Smooth muscle cell (in vitro differentiated cells): ENCODE data around the gene PPP2R2C. TPM values are rescaled to one million over a fixed set of nuclear protein-coding genes. Genes with fewer than 3 reads are reported as not detected.

ENCODE experiments used
- DNase-seq: peaks from one replicate; lab custom pipeline; 2025; ENCODE audit not compliant: unreplicated experiment; lab: John Stamatoyannopoulos, UW
- H2AFZ ChIP-seq: fragments of 200-600 bp; sonication (generic); 2 replicates; pipeline ENCODE4 v1.6.0; 2016; ENCODE audit warnings: antibody characterized with exemption, low read depth, mild to moderate bottlenecking
- H3F3A ChIP-seq: fragments of 200-600 bp; sonication (generic); 2 replicates; pipeline ENCODE4 v1.6.0; 2017; ENCODE audit warnings: antibody characterized with exemption, low read depth
- H3K27ac ChIP-seq: fragments of 200-600 bp; sonication (generic); 2 replicates; pipeline ENCODE4 v1.5.1; 2016; ENCODE audit warnings: low read depth, mild to moderate bottlenecking
- H3K27me3 ChIP-seq: fragments of 200-600 bp; sonication (generic); 2 replicates; pipeline ENCODE4 v1.6.1; 2016; ENCODE audit warnings: low read depth, mild to moderate bottlenecking
- H3K36me3 ChIP-seq: fragments of 200-600 bp; sonication (generic); 2 replicates; pipeline ENCODE4 v1.5.1; 2016; ENCODE audit warnings: low read depth
- H3K4me1 ChIP-seq: fragments of 200-600 bp; sonication (generic); 2 replicates; pipeline ENCODE4 v1.5.1; 2016; ENCODE audit warnings: low read depth
- H3K4me2 ChIP-seq: fragments of 200-600 bp; sonication (generic); 2 replicates; pipeline ENCODE4 v1.6.0; 2016; ENCODE audit warnings: mild to moderate bottlenecking
- H3K4me3 ChIP-seq: fragments of 200-600 bp; sonication (generic); 2 replicates; pipeline ENCODE4 v1.5.1; 2016; ENCODE audit warnings: mild to moderate bottlenecking
- H3K79me2 ChIP-seq: fragments of 200-600 bp; sonication (generic); 2 replicates; pipeline ENCODE4 v1.6.0; 2016; ENCODE audit warnings: low read depth, mild to moderate bottlenecking
- H3K9ac ChIP-seq: fragments of 200-600 bp; sonication (generic); 2 replicates; pipeline ENCODE4 v1.6.0; 2016; ENCODE audit warnings: low read depth
- H3K9me3 ChIP-seq: fragments of 200-600 bp; sonication (generic); replicated peaks from 2 replicates; pipeline ENCODE4 v1.5.1; 2016; ENCODE audit warnings: low read depth
- H4K20me1 ChIP-seq: fragments of 200-600 bp; sonication (generic); 2 replicates; pipeline ENCODE4 v1.6.0; 2016; ENCODE audit warnings: low read depth
- WGBS: methylation state at CpG from one replicate; pipeline ENCODE4 v1.1.7; 2016; ENCODE audit warnings: low lambda C conversion rate; 5-methylcytosine and 5-hydroxymethylcytosine counted together
- polyA plus RNA-seq: library from polyadenylated mRNA; unstranded; fragments of >200 nt; fragmentation: Nextera tagmentation; extraction: Ambion mirVana; gene quantifications from 2 replicates; pipeline ENCODE4 v1.2.1, GENCODE V29; 2016
- total RNA-seq: library from RNA; depleted of rRNA; stranded (reverse); fragments of >200 nt; gene quantifications from 2 replicates; pipeline ENCODE4 v1.2.3, GENCODE V29; 2014
- TF ChIP-seq, protein P1 (sequence below): fragments of 200-600 bp; sonication (generic); IDR thresholded peaks from 2 replicates; pipeline ENCODE4 v1.5.1; 2017; ENCODE audit warnings: borderline replicate concordance, mild to moderate bottlenecking, antibody characterized with exemption; ENCODE audit not compliant: insufficient read depth, poor library complexity, severe bottlenecking

Gene PPP2R2C
- total and polyA plus RNA-seq, 2 experiments from 2014 or later, result 0.54 to 1.8 TPM

- TF ChIP-seq, protein P1, sequence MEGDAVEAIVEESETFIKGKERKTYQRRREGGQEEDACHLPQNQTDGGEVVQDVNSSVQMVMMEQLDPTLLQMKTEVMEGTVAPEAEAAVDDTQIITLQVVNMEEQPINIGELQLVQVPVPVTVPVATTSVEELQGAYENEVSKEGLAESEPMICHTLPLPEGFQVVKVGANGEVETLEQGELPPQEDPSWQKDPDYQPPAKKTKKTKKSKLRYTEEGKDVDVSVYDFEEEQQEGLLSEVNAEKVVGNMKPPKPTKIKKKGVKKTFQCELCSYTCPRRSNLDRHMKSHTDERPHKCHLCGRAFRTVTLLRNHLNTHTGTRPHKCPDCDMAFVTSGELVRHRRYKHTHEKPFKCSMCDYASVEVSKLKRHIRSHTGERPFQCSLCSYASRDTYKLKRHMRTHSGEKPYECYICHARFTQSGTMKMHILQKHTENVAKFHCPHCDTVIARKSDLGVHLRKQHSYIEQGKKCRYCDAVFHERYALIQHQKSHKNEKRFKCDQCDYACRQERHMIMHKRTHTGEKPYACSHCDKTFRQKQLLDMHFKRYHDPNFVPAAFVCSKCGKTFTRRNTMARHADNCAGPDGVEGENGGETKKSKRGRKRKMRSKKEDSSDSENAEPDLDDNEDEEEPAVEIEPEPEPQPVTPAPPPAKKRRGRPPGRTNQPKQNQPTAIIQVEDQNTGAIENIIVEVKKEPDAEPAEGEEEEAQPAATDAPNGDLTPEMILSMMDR, result no peak
Measured at GRCh38 chr4:6391852-6392188, 80.6 kb downstream of the PPP2R2C start.

GRCh38 chr4:6391186-6391851, 81.1 kb downstream of the PPP2R2C start:
- Histone ChIP-seq H3K36me3 (no peaks in the 10 kb centered on the region), H3K4me1 (no peaks in the 10 kb centered on the region), H2AFZ (no peak overlapping the region), H3K4me2 (no peak overlapping the region), H3K9ac (no peak overlapping the region), H4K20me1 (no peaks in the 10 kb centered on the region), H3K27ac (no peak overlapping the region), H3K4me3 (no peak overlapping the region), H3K79me2 (no peaks in the 10 kb centered on the region), H3K9me3 (no peaks in the 10 kb centered on the region), H3K27me3 (no peaks in the 10 kb centered on the region), H3F3A (no peaks in the 10 kb centered on the region)
- TF ChIP-seq, protein P1, result no peak
- no peak for DNase-seq
- 82% methylated on average over 15 of the region's 15 CpGs for WGBS

More at GRCh38 chr4:6391852-6392188, 80.6 kb downstream of the PPP2R2C start:
- Histone ChIP-seq H2AFZ (no peak overlapping the region), H3K9ac (no peak overlapping the region), H3K4me2 (no peak overlapping the region), H3F3A (no peaks in the 10 kb centered on the region), H3K79me2 (no peaks in the 10 kb centered on the region), H3K4me1 (no peaks in the 10 kb centered on the region), H3K36me3 (no peaks in the 10 kb centered on the region), H4K20me1 (no peaks in the 10 kb centered on the region), H3K27ac (no peak overlapping the region), H3K4me3 (no peak overlapping the region), H3K27me3 (no peaks in the 10 kb centered on the region), H3K9me3 (no peaks in the 10 kb centered on the region)
- WGBS, result 83% methylated on average over 9 of the region's 9 CpGs
- no peak for DNase-seq

- Histone ChIP-seq H3K9me3 (no peaks in the 10 kb centered on the region), H3K27ac (no peak overlapping the region), H3K9ac (no peak overlapping the region), H3K4me1 (no peaks in the 10 kb centered on the region), H3F3A (no peaks in the 10 kb centered on the region), H3K4me2 (no peak overlapping the region), H3K36me3 (no peaks in the 10 kb centered on the region), H2AFZ (no peak overlapping the region), H3K27me3 (no peaks in the 10 kb centered on the region), H3K4me3 (no peak overlapping the region), H4K20me1 (no peaks in the 10 kb centered on the region), H3K79me2 (no peaks in the 10 kb centered on the region)
- TF ChIP-seq, protein P1, result no peak
- no peak for DNase-seq
- WGBS, result 67% methylated on average over 18 of the region's 18 CpGs
Measured at GRCh38 chr4:6390356-6390755, 82.1 kb downstream of the PPP2R2C start.

- H3F3A ChIP-seq, result no peaks in the 10 kb centered on the region
- H3K4me1 ChIP-seq, result no peaks in the 10 kb centered on the region
- no peak overlapping the region for H3K4me3 ChIP-seq
- WGBS, result 87% methylated on average over 19 of the region's 19 CpGs
- no peak overlapping the region for H3K9ac ChIP-seq
- no peaks in the 10 kb centered on the region for H3K79me2 ChIP-seq
- H3K36me3 ChIP-seq, result no peaks in the 10 kb centered on the region
- TF ChIP-seq, protein P1, result no peak
- no peak overlapping the region for H2AFZ ChIP-seq
- DNase-seq, result no peak
- H4K20me1 ChIP-seq, result no peaks in the 10 kb centered on the region
- H3K27me3 ChIP-seq, result no peaks in the 10 kb centered on the region
- no peak overlapping the region for H3K27ac ChIP-seq
- no peaks in the 10 kb centered on the region for H3K9me3 ChIP-seq
- H3K4me2 ChIP-seq, result no peak overlapping the region
Measured at GRCh38 chr4:6389142-6389825, 83.1 kb downstream of the PPP2R2C start.
